ENCODE data around the gene FAM135A. TPM values are rescaled to one million over a fixed set of nuclear protein-coding genes. Genes with fewer than 3 reads are reported as not detected.
A peak's percentile ranks its signal among the peaks of the same experiment; 100 is the strongest.

The FAM135A gene
- total and polyA plus RNA-seq, 2 of the 13 experiments (the other 11 are each of a cell fraction or from before 2014, with no cell fraction given), result 26.9 to 31.5 TPM

- TF ChIP-seq ZNF253 (CRISPR knock-in tag; IDR thresholded peaks at IDR 0.05; ENCODE audit: borderline replicate concordance), result peak; percentile 88
- TF ChIP-seq ZNF20 (CRISPR knock-in tag; IDR thresholded peaks at IDR 0.05), result peak; percentile 67; the same call in 1 of the 2 replicates
- TF ChIP-seq ZNF891 (CRISPR knock-in tag; IDR thresholded peaks at IDR 0.05), result peak; percentile 97
- TF ChIP-seq, protein P1, sequence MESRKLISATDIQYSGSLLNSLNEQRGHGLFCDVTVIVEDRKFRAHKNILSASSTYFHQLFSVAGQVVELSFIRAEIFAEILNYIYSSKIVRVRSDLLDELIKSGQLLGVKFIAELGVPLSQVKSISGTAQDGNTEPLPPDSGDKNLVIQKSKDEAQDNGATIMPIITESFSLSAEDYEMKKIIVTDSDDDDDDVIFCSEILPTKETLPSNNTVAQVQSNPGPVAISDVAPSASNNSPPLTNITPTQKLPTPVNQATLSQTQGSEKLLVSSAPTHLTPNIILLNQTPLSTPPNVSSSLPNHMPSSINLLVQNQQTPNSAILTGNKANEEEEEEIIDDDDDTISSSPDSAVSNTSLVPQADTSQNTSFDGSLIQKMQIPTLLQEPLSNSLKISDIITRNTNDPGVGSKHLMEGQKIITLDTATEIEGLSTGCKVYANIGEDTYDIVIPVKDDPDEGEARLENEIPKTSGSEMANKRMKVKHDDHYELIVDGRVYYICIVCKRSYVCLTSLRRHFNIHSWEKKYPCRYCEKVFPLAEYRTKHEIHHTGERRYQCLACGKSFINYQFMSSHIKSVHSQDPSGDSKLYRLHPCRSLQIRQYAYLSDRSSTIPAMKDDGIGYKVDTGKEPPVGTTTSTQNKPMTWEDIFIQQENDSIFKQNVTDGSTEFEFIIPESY (CRISPR knock-in tag; IDR thresholded peaks at IDR 0.05), result 0 out of 2 replicates have a peak, but pooled peaks have one; percentile 18
- TF ChIP-seq ZNF333 (CRISPR knock-in tag; IDR thresholded peaks at IDR 0.05; ENCODE audit: borderline replicate concordance), result peak; percentile 80; the same call in 1 of the 2 replicates
- no peak for TF ChIP-seq HNF4A (CRISPR knock-in tag; IDR thresholded peaks at IDR 0.05)
- peak; percentile 77 for TF ChIP-seq DR1 (CRISPR knock-in tag; IDR thresholded peaks at IDR 0.05)
- TF ChIP-seq ZNF317 (CRISPR knock-in tag; IDR thresholded peaks at IDR 0.05), result peak; percentile 87
- TF ChIP-seq ZKSCAN1 (IDR thresholded peaks at IDR 0.05; ENCODE audit: low read length), result no peak
- peak; percentile 77; the same call in 1 of the 2 replicates for TF ChIP-seq TGIF2 (CRISPR knock-in tag; IDR thresholded peaks at IDR 0.05)
- TF ChIP-seq ZNF512B (CRISPR knock-in tag; IDR thresholded peaks at IDR 0.05; ENCODE audit: borderline replicate concordance), result peak; percentile 77; the same call in 1 of the 2 replicates
- peak; percentile 78; the same call in 1 of the 2 replicates for TF ChIP-seq HNRNPL (IDR thresholded peaks at IDR 0.05; ENCODE audit: low read depth, low read length)
- TF ChIP-seq HNRNPK (IDR thresholded peaks at IDR 0.05; ENCODE audit: low read depth, low read length, poor library complexity, severe bottlenecking), result no peak
- peak; percentile 43; the same call in 1 of the 2 replicates for TF ChIP-seq PAXIP1 (CRISPR knock-in tag; conservative IDR thresholded peaks at IDR 0.05)
- peak; percentile 70 for TF ChIP-seq IRF2 (CRISPR knock-in tag; IDR thresholded peaks at IDR 0.05)
- TF ChIP-seq ZZZ3 (CRISPR knock-in tag; IDR thresholded peaks at IDR 0.05; ENCODE audit: borderline replicate concordance), result no peak
- TF ChIP-seq PHF5A (CRISPR knock-in tag; IDR thresholded peaks at IDR 0.05; ENCODE audit: low read depth, unreplicated experiment), result peak; percentile 43
- TF ChIP-seq, protein P2, sequence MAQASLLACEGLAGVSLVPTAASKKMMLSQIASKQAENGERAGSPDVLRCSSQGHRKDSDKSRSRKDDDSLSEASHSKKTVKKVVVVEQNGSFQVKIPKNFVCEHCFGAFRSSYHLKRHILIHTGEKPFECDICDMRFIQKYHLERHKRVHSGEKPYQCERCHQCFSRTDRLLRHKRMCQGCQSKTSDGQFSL (CRISPR knock-in tag; IDR thresholded peaks at IDR 0.05), result no peak
- 0 out of 2 replicates have a peak, but pooled peaks have one; percentile 81 for TF ChIP-seq KLF13 (CRISPR knock-in tag; IDR thresholded peaks at IDR 0.05)
- TF ChIP-seq MXD4 (CRISPR knock-in tag; IDR thresholded peaks at IDR 0.05), result peak; percentile 80
- no peak for TF ChIP-seq SMC3 (IDR thresholded peaks at IDR 0.05; ENCODE audit: low read length)
Observed at GRCh38 chr6:70566751-70567382, 153.6 kb downstream of the FAM135A start, which contains the start of gene SDHAF4 (continued).
